ENCODE measurements around the gene SQSTM1. TPM values are rescaled to one million over a fixed set of nuclear protein-coding genes. Genes with fewer than 3 reads are reported as not detected.

The SQSTM1 gene
- total RNA-seq, 4 donors from 2014 or later: 416 to 877 (median 516) TPM

DNA sequence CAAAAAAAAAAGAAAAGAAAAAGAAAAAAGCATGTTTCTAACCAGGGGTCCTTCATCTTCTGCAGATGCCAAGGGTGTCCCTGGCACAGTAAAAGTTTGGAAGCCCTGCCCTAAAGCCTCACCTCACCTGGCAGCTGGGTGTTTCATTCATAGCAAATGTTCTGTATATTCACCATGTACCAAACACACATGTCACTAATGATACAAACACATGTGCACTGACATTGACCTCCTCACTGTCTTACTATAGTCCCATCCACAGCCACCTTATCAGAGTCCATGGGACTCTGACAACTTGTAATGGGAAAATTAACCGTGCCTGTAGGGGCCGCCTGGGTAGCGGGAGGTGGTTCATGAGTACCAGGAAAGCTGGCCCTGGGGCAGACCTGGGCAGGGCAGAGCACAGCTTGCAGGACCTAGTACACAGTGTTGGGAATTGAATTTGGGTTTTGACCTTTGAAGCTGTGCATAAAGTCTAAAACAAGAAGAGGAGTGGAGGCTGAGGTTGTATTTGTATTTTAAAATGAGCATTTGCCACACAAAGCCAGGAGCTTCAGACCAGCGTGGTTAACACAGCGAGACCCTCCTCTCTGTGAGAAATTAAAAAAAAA is 7.6 kb upstream of the SQSTM1 start:
- TF ChIP-seq, protein P1, sequence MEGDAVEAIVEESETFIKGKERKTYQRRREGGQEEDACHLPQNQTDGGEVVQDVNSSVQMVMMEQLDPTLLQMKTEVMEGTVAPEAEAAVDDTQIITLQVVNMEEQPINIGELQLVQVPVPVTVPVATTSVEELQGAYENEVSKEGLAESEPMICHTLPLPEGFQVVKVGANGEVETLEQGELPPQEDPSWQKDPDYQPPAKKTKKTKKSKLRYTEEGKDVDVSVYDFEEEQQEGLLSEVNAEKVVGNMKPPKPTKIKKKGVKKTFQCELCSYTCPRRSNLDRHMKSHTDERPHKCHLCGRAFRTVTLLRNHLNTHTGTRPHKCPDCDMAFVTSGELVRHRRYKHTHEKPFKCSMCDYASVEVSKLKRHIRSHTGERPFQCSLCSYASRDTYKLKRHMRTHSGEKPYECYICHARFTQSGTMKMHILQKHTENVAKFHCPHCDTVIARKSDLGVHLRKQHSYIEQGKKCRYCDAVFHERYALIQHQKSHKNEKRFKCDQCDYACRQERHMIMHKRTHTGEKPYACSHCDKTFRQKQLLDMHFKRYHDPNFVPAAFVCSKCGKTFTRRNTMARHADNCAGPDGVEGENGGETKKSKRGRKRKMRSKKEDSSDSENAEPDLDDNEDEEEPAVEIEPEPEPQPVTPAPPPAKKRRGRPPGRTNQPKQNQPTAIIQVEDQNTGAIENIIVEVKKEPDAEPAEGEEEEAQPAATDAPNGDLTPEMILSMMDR (IDR thresholded peaks at IDR 0.05; ENCODE audit: low read depth): no peak

- TF ChIP-seq, protein P1 (IDR thresholded peaks at IDR 0.05; ENCODE audit: low read depth): no peak
Observed at GRCh38 chr5:179814090-179814489, 6.6 kb upstream of the SQSTM1 start.

- TF ChIP-seq, protein P1 (IDR thresholded peaks at IDR 0.05; ENCODE audit: low read depth): no peak
Observed at GRCh38 chr5:179815491-179816249, 5.0 kb upstream of the SQSTM1 start.

GRCh38 chr5:179816401-179816795 is 4.3 kb upstream of the SQSTM1 start:
- TF ChIP-seq, protein P1 (IDR thresholded peaks at IDR 0.05; ENCODE audit: low read depth): no peak

- TF ChIP-seq, protein P1 (IDR thresholded peaks at IDR 0.05; ENCODE audit: low read depth): no peak
Observed at GRCh38 chr5:179816796-179817469, 3.8 kb upstream of the SQSTM1 start.

- TF ChIP-seq, protein P1 (IDR thresholded peaks at IDR 0.05; ENCODE audit: low read depth): no peak
Observed at GRCh38 chr5:179817470-179817840, 3.2 kb upstream of the SQSTM1 start.
